H1 (cell line): ENCODE results near the gene TMBIM6. TPM values are rescaled to one million over a fixed set of nuclear protein-coding genes. Genes with fewer than 3 reads are reported as not detected.

Experiments used
- CTCF ChIA-PET: fragments of 300-600 bp; sonication (Branson Sonifier 250); formaldehyde crosslinking; loops from one replicate; lab custom pipeline; 2021; ENCODE audit not compliant: partially characterized antibody; lab: Charles Lee
- POLR2A ChIA-PET: fragments of 300-600 bp; sonication (Branson Sonifier 250); formaldehyde crosslinking; loops from one replicate; lab custom pipeline; 2021; ENCODE audit warnings: inconsistent platforms; ENCODE audit not compliant: partially characterized antibody; lab: Charles Lee
- DNase-seq, 2 experiments: peaks; one replicate each; pipeline versions ENCODE4 v3.0.0 to v3.0.0-alpha.2; 2010 to 2022; ENCODE audit warnings: low spot score in 2 of 2, low read depth in 1 of 2, mixed read lengths in 1 of 2
- FAIRE-seq: peaks from 2 replicates; lab custom pipeline; 2011; peaks lifted over from hg19 to GRCh38; lab: Jason Lieb, UNC
- H2AFZ ChIP-seq: 2 replicates; pipeline ENCODE4 v1.8.1; 2012; ENCODE audit warnings: low read length, inconsistent platforms
- H2AK5ac ChIP-seq: 2 replicates; pipeline ENCODE4 v1.6.1; 2013; ENCODE audit warnings: low read depth, low read length
- H2BK120ac ChIP-seq: replicated peaks from 2 replicates; pipeline ENCODE3; 2013; ENCODE audit warnings: low read depth, low read length, inconsistent platforms
- H2BK12ac ChIP-seq: 2 replicates; pipeline ENCODE4 v1.6.1; 2013; ENCODE audit warnings: low read depth, low read length
- H2BK15ac ChIP-seq: 2 replicates; pipeline ENCODE4 v1.6.1; 2013; ENCODE audit warnings: low read length
- H2BK20ac ChIP-seq: 2 replicates; pipeline ENCODE4 v1.6.1; 2013; ENCODE audit warnings: low read length
- H2BK5ac ChIP-seq: 2 replicates; pipeline ENCODE4 v1.6.1; 2013; ENCODE audit warnings: low read depth, low read length
- H3K14ac ChIP-seq: 2 replicates; pipeline ENCODE4 v1.6.1; 2013; ENCODE audit warnings: inconsistent platforms; ENCODE audit not compliant: insufficient read length
- H3K18ac ChIP-seq: 2 replicates; pipeline ENCODE4 v1.6.1; 2013; ENCODE audit warnings: low read length; ENCODE audit errors: extremely low read depth
- H3K23ac ChIP-seq: 2 replicates; pipeline ENCODE4 v1.6.1; 2013; ENCODE audit warnings: inconsistent platforms; ENCODE audit not compliant: insufficient read length
- H3K23me2 ChIP-seq: 2 replicates; pipeline ENCODE4 v1.6.1; 2013; ENCODE audit warnings: low read depth, low read length
- H3K27ac ChIP-seq: 2 replicates; pipeline ENCODE4 v1.6.1; 2011; ENCODE audit warnings: low read depth, low read length, inconsistent platforms
- H3K27me3 ChIP-seq, 4 experiments: replicated peaks in 1 of 4; 1 replicate in 1 of 4; 2 replicates in 3 of 4; pipeline versions ENCODE4 v1.6.1 to v1.8.1; 2011 to 2013; ENCODE audit warnings: low read length in 3 of 4, mild to moderate bottlenecking in 3 of 4, inconsistent platforms in 2 of 4, mixed read lengths in 2 of 4, moderate library complexity in 1 of 4; ENCODE audit not compliant: control insufficient read depth in 3 of 4, insufficient read depth in 3 of 4; ENCODE audit errors: extremely low read depth in 1 of 4
- H3K36me3 ChIP-seq, 4 experiments: 2 replicates each; pipeline versions ENCODE4 v1.6.1 to v1.8.1; 2011 to 2013; ENCODE audit warnings: mild to moderate bottlenecking in 4 of 4, low read length in 3 of 4, moderate library complexity in 2 of 4, control low read depth in 1 of 4, inconsistent platforms in 1 of 4; ENCODE audit not compliant: insufficient read depth in 4 of 4, control insufficient read depth in 2 of 4
- H3K4ac ChIP-seq: replicated peaks from 2 replicates; pipeline ENCODE3; 2013; ENCODE audit warnings: low read length, low read depth, mixed read lengths, inconsistent platforms; ENCODE audit not compliant: insufficient read length
- H3K4me1 ChIP-seq, 4 experiments: replicated peaks in 1 of 4; 1 replicate in 1 of 4; 2 replicates in 3 of 4; pipeline versions ENCODE4 v1.6.1 to v1.8.1; 2011 to 2013; ENCODE audit warnings: low read length in 3 of 4, inconsistent platforms in 2 of 4, mixed read lengths in 1 of 4; ENCODE audit not compliant: insufficient read depth in 4 of 4, control insufficient read depth in 3 of 4
- H3K4me2 ChIP-seq, 2 experiments: 2 replicates each; pipeline versions ENCODE4 v1.6.1 to v1.8.1; 2011 to 2013; ENCODE audit warnings: low read depth in 2 of 2, low read length in 2 of 2, control low read depth in 1 of 2, inconsistent platforms in 1 of 2, mild to moderate bottlenecking in 1 of 2; ENCODE audit not compliant: insufficient read depth in 1 of 2
- H3K4me3 ChIP-seq, 4 experiments: fragments of 200-600, 300-600 bp in 1 of 4; sonication (generic), shearing (Covaris generic), sonication (Bioruptor Twin) in 1 of 4; 2 replicates each; pipeline versions ENCODE4 v1.5.1 to v1.8.1; 2011 to 2016; ENCODE audit warnings: low read length in 4 of 4, low read depth in 3 of 4, control low read depth in 2 of 4, inconsistent platforms in 2 of 4, mild to moderate bottlenecking in 2 of 4, mixed read lengths in 1 of 4, moderate library complexity in 1 of 4; ENCODE audit not compliant: insufficient read depth in 2 of 4; ENCODE audit errors: extremely low read depth in 1 of 4
- H3K56ac ChIP-seq: replicated peaks from 2 replicates; pipeline ENCODE3; 2013; ENCODE audit warnings: low read depth, mild to moderate bottlenecking, mixed read lengths, low read length, inconsistent platforms; ENCODE audit not compliant: insufficient read length
- H3K79me1 ChIP-seq: 2 replicates; pipeline ENCODE4 v1.6.1; 2013; ENCODE audit warnings: low read depth, low read length, control low read depth
- H3K79me2 ChIP-seq, 2 experiments: 2 replicates each; pipeline versions ENCODE4 v1.6.1 to v1.8.1; 2012 to 2013; ENCODE audit warnings: low read length in 2 of 2, mild to moderate bottlenecking in 2 of 2, inconsistent platforms in 1 of 2; ENCODE audit not compliant: insufficient read depth in 2 of 2, control insufficient read depth in 1 of 2
- H3K9ac ChIP-seq, 4 experiments: replicated peaks in 1 of 4; 1 replicate in 1 of 4; 2 replicates in 3 of 4; pipeline versions ENCODE4 v1.6.1 to v1.8.1; 2011 to 2013; ENCODE audit warnings: low read depth in 3 of 4, low read length in 3 of 4, control low read depth in 2 of 4, mild to moderate bottlenecking in 2 of 4, moderate library complexity in 2 of 4, inconsistent platforms in 1 of 4; ENCODE audit errors: extremely low read depth in 1 of 4
- H3K9me3 ChIP-seq, 2 experiments: 2 replicates each; pipeline versions ENCODE4 v1.6.1 to v1.8.1; 2012 to 2013; ENCODE audit warnings: mild to moderate bottlenecking in 2 of 2, moderate library complexity in 2 of 2, control low read depth in 1 of 2, inconsistent platforms in 1 of 2, low read depth in 1 of 2, low read length in 1 of 2, mixed read lengths in 1 of 2; ENCODE audit not compliant: insufficient read depth in 2 of 2
- H4K20me1 ChIP-seq, 2 experiments: replicated peaks in 1 of 2; 2 replicates each; pipeline versions ENCODE3 to v1.8.1; 2011 to 2013; ENCODE audit warnings: inconsistent platforms in 2 of 2, low read length in 2 of 2, mild to moderate bottlenecking in 1 of 2; ENCODE audit not compliant: insufficient read depth in 2 of 2, control insufficient read depth in 1 of 2
- H4K5ac ChIP-seq: 2 replicates; pipeline ENCODE4 v1.6.1; 2013; ENCODE audit warnings: low read length, low read depth, mixed read lengths, inconsistent platforms; ENCODE audit not compliant: insufficient read length
- H4K8ac ChIP-seq: 2 replicates; pipeline ENCODE4 v1.8.0; 2013; ENCODE audit warnings: mild to moderate bottlenecking, moderate library complexity, low read length, inconsistent platforms; ENCODE audit not compliant: insufficient read depth; ENCODE audit errors: extremely low read depth
- H4K91ac ChIP-seq: replicated peaks from 2 replicates; pipeline ENCODE3; 2013; ENCODE audit warnings: low read length, mixed read lengths, inconsistent platforms; ENCODE audit not compliant: insufficient read length
- E2F6 ChIP-seq: IDR thresholded peaks from 2 replicates; pipeline ENCODE4 v1.6.1; 2012; ENCODE audit warnings: inconsistent platforms
- EP300 ChIP-seq, 2 experiments: IDR thresholded peaks; 1 replicate in 1 of 2; 2 replicates in 1 of 2; pipeline ENCODE4 v1.6.1; 2011 to 2012; ENCODE audit warnings: low read depth in 2 of 2, low read length in 2 of 2, mild to moderate bottlenecking in 2 of 2, borderline replicate concordance in 1 of 2, inconsistent platforms in 1 of 2, moderate library complexity in 1 of 2
- GABPA ChIP-seq: IDR thresholded peaks from 2 replicates; pipeline ENCODE4 v1.6.1; 2011; ENCODE audit warnings: mild to moderate bottlenecking, low read length, moderate library complexity, borderline replicate concordance; ENCODE audit not compliant: insufficient read depth
- MAX ChIP-seq: IDR thresholded peaks from 2 replicates; pipeline ENCODE4 v1.6.1; 2012; ENCODE audit warnings: inconsistent platforms
- RBBP5 ChIP-seq: IDR thresholded peaks from 2 replicates; pipeline ENCODE4 v1.7.1; 2012; ENCODE audit warnings: low read depth, mild to moderate bottlenecking, inconsistent platforms, low read length, moderate library complexity, borderline replicate concordance
- SP1 ChIP-seq: IDR thresholded peaks from 2 replicates; pipeline ENCODE4 v1.6.1; 2011; ENCODE audit warnings: low read depth, low read length
- TAF7 ChIP-seq: optimal IDR thresholded peaks from 2 replicates; pipeline ENCODE3; 2011; ENCODE audit warnings: low read depth, mild to moderate bottlenecking, inconsistent platforms, low read length, moderate library complexity, borderline replicate concordance
- WGBS, 2 experiments: shearing (Covaris generic) in 1 of 2; methylation state at CpG; one replicate each; pipeline versions ENCODE4 v1.1.6 to v1.1.7; 2013 to 2015; ENCODE audit warnings: low lambda C conversion rate in 2 of 2, mixed read lengths in 2 of 2, inconsistent platforms in 1 of 2, low coverage in 1 of 2, missing lambda C conversion rate in 1 of 2; ENCODE audit not compliant: insufficient replicate concordance in 2 of 2, insufficient coverage in 1 of 2, insufficient read length in 1 of 2; ENCODE audit errors: extremely low coverage in 1 of 2, missing lambda C conversion rate in 1 of 2; 5-methylcytosine and 5-hydroxymethylcytosine counted together
- polyA plus RNA-seq, 7 experiments: library from polyadenylated mRNA; depleted of rRNA in 3 of 7; stranded (reverse) in 5 of 7; unstranded in 2 of 7; fragments of >200 nt in 5 of 7; fragments of 200-250 nt in 2 of 7; gene quantifications; 1 replicate in 5 of 7; 2 replicates in 1 of 7; 4 replicates in 1 of 7; pipeline versions ENCODE4 v1.2.1 to v1.2.3, GENCODE V29; 2011 to 2013; ENCODE audit warnings: missing spikeins in 2 of 7, mixed read lengths in 2 of 7
- total RNA-seq: library from RNA; stranded (reverse); fragmentation: NEBNext Ultra II Directional; extraction: Animal tissue kit (Norgen Biotek cat#: 25700); gene quantifications from 2 replicates; pipeline ENCODE4 v1.2.1, GENCODE V29; 2021

TMBIM6 gene
- total and polyA plus RNA-seq, 2 of the 8 experiments (the other 6 are each of a cell fraction or from before 2014, with no cell fraction given) = 423 to 556 TPM

GRCh38 chr12:49798248-49798647 lies 56.9 kb downstream of the TMBIM6 start:
- peaks cover 5 to 32% (median 18%) of the 10 kb centered on the region in 4 experiments for H3K36me3 ChIP-seq
- 87% methylated on average over 7 of the region's 7 CpGs; no CpG with 5 or more reads in 1 of the 2 experiments for WGBS, 2 experiments

More at GRCh38 chr12:49798248-49798647, 56.9 kb downstream of the TMBIM6 start:
- Histone ChIP-seq H4K5ac (no peak overlapping the region), H2BK12ac (no peak overlapping the region), H3K23ac (no peak overlapping the region), H2BK5ac (no peak overlapping the region), H3K4me3 (no peak overlapping the region), H2BK20ac (no peak overlapping the region), H3K27ac (no peak overlapping the region), H3K23me2 (no peaks in the 10 kb centered on the region), H3K79me2 (no peaks in the 10 kb centered on the region), H2BK120ac (no peak overlapping the region), H3K4me1 (no peaks in the 10 kb centered on the region), H4K8ac (no peak overlapping the region), H4K91ac (no peak overlapping the region), H3K14ac (no peak overlapping the region), H3K4ac (no peak overlapping the region), H3K79me1 (no peaks in the 10 kb centered on the region), H4K20me1 (peaks cover 2 to 12% of the 10 kb centered on the region in 2 experiments), H3K9me3 (no peaks in the 10 kb centered on the region), H3K27me3 (no peaks in the 10 kb centered on the region), H3K18ac (no peak overlapping the region), H3K4me2 (no peak overlapping the region), H2AFZ (no peak overlapping the region), H2BK15ac (no peak overlapping the region), H3K9ac (no peak overlapping the region), H2AK5ac (no peak overlapping the region), H3K56ac (no peak overlapping the region)
- FAIRE-seq = no peak
- DNase-seq = no peak
- TF ChIP-seq MAX (no peak), E2F6 (no peak), SP1 (no peak), GABPA (no peak), RBBP5 (no peak), TAF7 (no peak), EP300 (IDR thresholded peaks at IDR 0.05; ENCODE audit: borderline replicate concordance in 1 of 2, low read depth in 2 of 2, low read length in 2 of 2) (no peak)
- ChIA-PET POLR2A (interaction anchor here (0.6 to 2.9 kb wide), 4 partner anchors 12 to 153 kb away, joined by 3 to 12 read pairs (median 5); no protein-coding TSS in a partner anchor), CTCF (interaction anchor here (1.0 to 8.1 kb wide), 10 partner anchors 10 to 169 kb away, joined by 3 to 54 read pairs (median 6); partner anchors contain the start of gene TMBIM6)
